ENCODE data around the gene WNT5B.

The WNT5B gene

GRCh38 chr12:1603269-1603993, 25.6 kb upstream of the WNT5B start:
- no peak for FAIRE-seq
- TF ChIP-seq POLR2AphosphoS5 (IDR thresholded peaks at IDR 0.05; ENCODE audit: low read depth, low read length) (no peak), TAF1 (IDR thresholded peaks at IDR 0.05; ENCODE audit: borderline replicate concordance, low read depth, low read length) (no peak)

GRCh38 chr12:1604464-1604863, 24.6 kb upstream of the WNT5B start:
- DNase-seq (ENCODE audit: insufficient read length) (no peak), FAIRE-seq (peak; percentile 51)
- TF ChIP-seq POLR2A (IDR thresholded peaks at IDR 0.05; ENCODE audit: low read depth, low read length) (no peak), TAF1 (IDR thresholded peaks at IDR 0.05; ENCODE audit: borderline replicate concordance, low read depth, low read length) (no peak), POLR2AphosphoS5 (IDR thresholded peaks at IDR 0.05; ENCODE audit: low read depth, low read length) (no peak)

More at GRCh38 chr12:1603269-1603993, 25.6 kb upstream of the WNT5B start:
- DNase-seq (ENCODE audit: insufficient read length), result no peak

GRCh38 chr12:1605129-1606020, 23.7 kb upstream of the WNT5B start:
- DNase-seq (ENCODE audit: insufficient read length), result no peak
- no peak; the same call in 1 of the 2 replicates for TF ChIP-seq POLR2AphosphoS5 (IDR thresholded peaks at IDR 0.05; ENCODE audit: low read depth, low read length)
- TF ChIP-seq POLR2A (IDR thresholded peaks at IDR 0.05; ENCODE audit: low read depth, low read length), result no peak
- TF ChIP-seq TAF1 (IDR thresholded peaks at IDR 0.05; ENCODE audit: borderline replicate concordance, low read depth, low read length), result no peak
- FAIRE-seq, result peak; percentile 98

GRCh38 chr12:1606021-1606622, 22.9 kb upstream of the WNT5B start:
- FAIRE-seq, result peak; percentile 95

GRCh38 chr12:1607940-1608712, 20.9 kb upstream of the WNT5B start:
- DNase-seq (ENCODE audit: insufficient read length), result no peak
- TF ChIP-seq TAF1 (IDR thresholded peaks at IDR 0.05; ENCODE audit: borderline replicate concordance, low read depth, low read length), result no peak
- no peak for TF ChIP-seq POLR2A (IDR thresholded peaks at IDR 0.05; ENCODE audit: low read depth, low read length)
- no peak for TF ChIP-seq POLR2AphosphoS5 (IDR thresholded peaks at IDR 0.05; ENCODE audit: low read depth, low read length)
- FAIRE-seq, result no peak

More at GRCh38 chr12:1606021-1606622, 22.9 kb upstream of the WNT5B start:
- TF ChIP-seq POLR2A (IDR thresholded peaks at IDR 0.05; ENCODE audit: low read depth, low read length) (peak; percentile 33; the same call in 1 of the 2 replicates), POLR2AphosphoS5 (IDR thresholded peaks at IDR 0.05; ENCODE audit: low read depth, low read length) (peak; percentile 32; the same call in 1 of the 2 replicates), TAF1 (IDR thresholded peaks at IDR 0.05; ENCODE audit: borderline replicate concordance, low read depth, low read length) (peak; percentile 43; the same call in 1 of the 2 replicates)
- DNase-seq (ENCODE audit: insufficient read length), result no peak

GRCh38 chr12:1608713-1609119, 20.3 kb upstream of the WNT5B start:
- DNase-seq (ENCODE audit: insufficient read length) (no peak), FAIRE-seq (no peak)
- TF ChIP-seq TAF1 (IDR thresholded peaks at IDR 0.05; ENCODE audit: borderline replicate concordance, low read depth, low read length) (no peak), POLR2A (IDR thresholded peaks at IDR 0.05; ENCODE audit: low read depth, low read length) (no peak), POLR2AphosphoS5 (IDR thresholded peaks at IDR 0.05; ENCODE audit: low read depth, low read length) (no peak)

GRCh38 chr12:1610072-1610643, 18.9 kb upstream of the WNT5B start:
- FAIRE-seq (no peak), DNase-seq (ENCODE audit: insufficient read length) (no peak)
- TF ChIP-seq POLR2AphosphoS5 (IDR thresholded peaks at IDR 0.05; ENCODE audit: low read depth, low read length), result no peak

GRCh38 chr12:1611803-1612572, 17.0 kb upstream of the WNT5B start:
- DNase-seq (ENCODE audit: insufficient read length), result no peak
- FAIRE-seq, result no peak

GRCh38 chr12:1613860-1614259, 15.2 kb upstream of the WNT5B start:
- TF ChIP-seq POLR2A (IDR thresholded peaks at IDR 0.05; ENCODE audit: low read depth, low read length), result no peak
- TF ChIP-seq TAF1 (IDR thresholded peaks at IDR 0.05; ENCODE audit: borderline replicate concordance, low read depth, low read length), result no peak
- no peak for TF ChIP-seq POLR2AphosphoS5 (IDR thresholded peaks at IDR 0.05; ENCODE audit: low read depth, low read length)
- FAIRE-seq (no peak), DNase-seq (ENCODE audit: insufficient read length) (no peak)

More at GRCh38 chr12:1611803-1612572, 17.0 kb upstream of the WNT5B start:
- TF ChIP-seq TAF1 (IDR thresholded peaks at IDR 0.05; ENCODE audit: borderline replicate concordance, low read depth, low read length), result no peak
- no peak for TF ChIP-seq POLR2A (IDR thresholded peaks at IDR 0.05; ENCODE audit: low read depth, low read length)
- TF ChIP-seq POLR2AphosphoS5 (IDR thresholded peaks at IDR 0.05; ENCODE audit: low read depth, low read length), result no peak

GRCh38 chr12:1614360-1614759, 14.7 kb upstream of the WNT5B start:
- DNase-seq (ENCODE audit: insufficient read length) (no peak), FAIRE-seq (no peak)
- TF ChIP-seq POLR2A (IDR thresholded peaks at IDR 0.05; ENCODE audit: low read depth, low read length), result no peak
- TF ChIP-seq POLR2AphosphoS5 (IDR thresholded peaks at IDR 0.05; ENCODE audit: low read depth, low read length), result no peak
- no peak for TF ChIP-seq TAF1 (IDR thresholded peaks at IDR 0.05; ENCODE audit: borderline replicate concordance, low read depth, low read length)

Measured in GM12892 (cell line).